NCI-H2081 treated with DMSO at 0.1 percent for 48 hours (cell line): ENCODE data around the gene COL1A2.

Source experiments
- DNase-seq: peaks from one replicate; lab custom pipeline; 2025; lab: John Stamatoyannopoulos, UW

COL1A2 gene

DNA sequence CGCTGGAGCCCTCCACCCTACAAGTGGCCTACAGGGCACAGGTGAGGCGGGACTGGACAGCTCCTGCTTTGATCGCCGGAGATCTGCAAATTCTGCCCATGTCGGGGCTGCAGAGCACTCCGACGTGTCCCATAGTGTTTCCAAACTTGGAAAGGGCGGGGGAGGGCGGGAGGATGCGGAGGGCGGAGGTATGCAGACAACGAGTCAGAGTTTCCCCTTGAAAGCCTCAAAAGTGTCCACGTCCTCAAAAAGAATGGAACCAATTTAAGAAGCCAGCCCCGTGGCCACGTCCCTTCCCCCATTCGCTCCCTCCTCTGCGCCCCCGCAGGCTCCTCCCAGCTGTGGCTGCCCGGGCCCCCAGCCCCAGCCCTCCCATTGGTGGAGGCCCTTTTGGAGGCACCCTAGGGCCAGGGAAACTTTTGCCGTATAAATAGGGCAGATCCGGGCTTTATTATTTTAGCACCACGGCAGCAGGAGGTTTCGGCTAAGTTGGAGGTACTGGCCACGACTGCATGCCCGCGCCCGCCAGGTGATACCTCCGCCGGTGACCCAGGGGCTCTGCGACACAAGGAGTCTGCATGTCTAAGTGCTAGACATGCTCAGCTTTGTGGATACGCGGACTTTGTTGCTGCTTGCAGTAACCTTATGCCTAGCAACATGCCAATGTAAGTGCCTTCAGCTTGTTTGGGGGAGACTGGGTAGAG, at the start of gene COL1A2:
Gene COL1A2, plus strand, starts transcription at position 459 of the 704 bp plus-strand sequence. Its CDS starts 137 bp downstream, at position 596.
- DNase-seq = no peak

DNA sequence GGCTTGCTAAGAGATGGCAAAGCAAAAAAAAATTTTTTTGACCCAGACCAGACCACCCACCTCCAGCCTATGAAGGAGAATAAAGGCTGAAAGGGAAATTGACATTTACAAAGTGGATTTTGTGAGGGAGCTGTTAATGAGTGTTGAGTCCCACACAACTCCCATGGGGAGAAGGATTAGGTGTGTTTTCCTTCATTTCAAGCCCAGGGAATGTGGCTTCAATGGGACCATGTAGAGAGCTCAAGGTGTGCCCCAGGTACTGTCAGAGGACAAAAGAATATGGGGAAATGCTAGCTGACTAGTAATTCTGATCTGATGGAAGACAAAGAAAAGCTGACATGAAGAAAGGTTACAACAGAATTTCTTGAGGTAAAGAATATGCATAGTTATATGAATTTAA, 48.8 kb upstream of the COL1A2 start:
- DNase-seq = no peak

DNA sequence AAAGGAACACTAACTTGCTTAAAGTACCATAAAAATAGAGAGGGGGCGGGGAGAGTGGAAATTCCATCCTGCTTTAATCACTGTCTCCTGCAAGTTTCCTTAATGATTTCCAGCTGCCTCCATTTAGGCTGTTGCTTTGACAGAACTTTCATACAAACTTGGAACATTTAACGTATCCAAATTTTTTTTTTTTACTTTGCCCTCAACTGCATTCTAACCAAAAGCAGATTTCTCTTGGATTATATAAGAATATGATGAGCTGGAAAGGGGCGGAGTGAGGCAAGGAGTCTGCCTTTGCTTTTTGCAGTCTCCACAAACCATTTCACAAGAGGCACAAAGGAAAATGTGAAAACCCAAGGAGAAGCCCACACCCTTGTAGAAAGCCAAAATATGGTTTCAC, 46.6 kb upstream of the COL1A2 start:
- DNase-seq = no peak

DNA sequence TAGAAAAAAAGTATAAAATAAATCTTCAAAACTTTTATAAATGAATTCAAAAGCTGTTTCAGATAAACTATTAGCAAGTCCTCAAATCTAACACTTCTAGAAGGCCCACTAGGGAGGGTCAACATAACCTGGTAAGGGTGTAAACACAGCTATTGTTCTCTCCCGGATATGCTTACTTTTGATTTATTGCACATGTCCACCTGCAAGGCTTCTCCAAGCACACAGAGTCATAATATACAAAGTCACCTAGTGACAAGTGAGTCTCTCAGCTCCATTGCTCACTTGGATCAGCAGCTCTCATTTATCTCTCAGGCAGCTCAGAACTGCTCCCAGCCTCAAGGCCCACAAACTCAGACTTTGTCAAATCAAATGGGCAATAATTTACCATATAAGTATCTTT, 44.0 kb upstream of the COL1A2 start:
- DNase-seq = peak; percentile 8

DNA sequence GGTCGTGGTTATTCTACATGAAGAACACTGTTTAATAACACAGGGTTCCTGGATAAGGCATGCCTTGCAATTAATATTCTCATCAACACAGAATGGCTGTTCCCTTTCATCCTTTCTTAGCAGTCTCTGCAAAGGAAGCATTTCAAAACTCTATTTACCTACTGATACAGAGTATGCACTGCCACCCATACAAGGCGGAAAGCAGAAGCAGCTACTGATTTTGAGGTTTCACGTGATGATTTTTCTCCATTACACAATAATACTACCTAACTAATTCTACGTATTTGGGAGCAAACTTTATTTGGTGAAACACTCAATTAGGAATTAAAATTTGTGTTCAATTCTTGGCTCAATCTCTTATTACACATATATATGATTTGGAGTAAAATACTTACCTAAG, 43.0 kb upstream of the COL1A2 start:
- no peak for DNase-seq

DNA sequence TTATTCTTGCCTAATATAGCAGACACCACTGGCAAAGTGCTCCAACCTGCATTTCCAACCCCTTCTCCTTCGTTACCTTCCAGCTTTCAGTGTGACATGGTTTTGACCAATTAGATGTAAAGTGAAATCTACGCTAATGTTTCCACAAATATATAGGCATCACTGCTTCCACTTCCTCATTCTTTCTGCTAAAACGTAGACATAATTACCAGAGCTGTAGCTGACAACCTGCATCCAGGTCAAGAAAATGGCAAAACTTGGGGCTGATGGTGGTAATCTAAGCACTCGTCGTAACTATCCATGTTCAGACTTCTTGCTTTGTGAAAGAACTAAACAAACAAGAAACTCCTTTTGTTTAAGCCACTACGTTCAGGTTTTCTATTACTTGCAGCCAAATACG, 41.8 kb upstream of the COL1A2 start:
- DNase-seq = no peak

GRCh38 chr7:94354953-94355352, 39.7 kb upstream of the COL1A2 start:
- no peak for DNase-seq

GRCh38 chr7:94355454-94355853, 39.2 kb upstream of the COL1A2 start:
- no peak for DNase-seq

GRCh38 chr7:94357076-94357475, 37.6 kb upstream of the COL1A2 start:
- no peak for DNase-seq

DNA sequence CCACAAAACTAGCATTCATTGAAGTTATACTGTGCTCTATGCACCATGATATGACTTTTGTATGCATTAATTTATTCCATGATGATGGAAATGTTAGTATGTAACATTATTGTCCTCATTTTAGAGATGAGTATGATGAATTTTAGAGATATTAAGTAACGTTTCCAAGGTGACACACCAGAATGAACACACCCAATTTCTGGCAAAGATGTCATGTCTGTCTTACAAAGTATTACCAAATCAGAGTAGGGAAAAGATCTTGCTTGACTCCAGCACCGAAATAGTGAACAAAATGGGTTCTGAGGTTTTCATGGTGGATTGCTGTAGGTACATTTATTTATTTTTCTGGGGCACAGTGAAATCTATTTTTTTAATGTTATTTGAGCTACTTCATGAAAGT, 33.8 kb upstream of the COL1A2 start:
- DNase-seq = no peak

- no peak for DNase-seq
Observed at GRCh38 chr7:94362276-94362675, 32.4 kb upstream of the COL1A2 start.

DNA sequence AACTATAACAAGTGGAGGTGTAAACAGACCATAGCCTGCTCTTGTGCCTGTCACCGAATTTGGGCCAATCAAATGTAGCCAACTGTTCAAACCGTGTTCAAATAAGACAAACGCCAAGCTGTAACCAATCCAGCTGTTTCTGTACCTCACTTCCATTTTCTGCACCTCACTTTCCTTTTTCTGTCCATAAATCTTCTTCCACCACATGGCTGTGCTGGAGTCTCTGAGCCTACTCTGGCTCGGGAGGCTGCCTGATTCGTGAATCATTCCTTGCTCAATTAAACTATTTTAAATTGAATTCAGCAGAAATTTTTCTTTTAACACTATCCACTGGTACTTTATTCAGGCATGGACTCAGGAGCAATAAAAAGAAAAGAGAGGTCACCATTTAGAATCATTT, 29.9 kb upstream of the COL1A2 start:
- no peak for DNase-seq

GRCh38 chr7:94366163-94366562, 28.5 kb upstream of the COL1A2 start:
- no peak for DNase-seq

GRCh38 chr7:94366832-94367231, 27.9 kb upstream of the COL1A2 start:
- DNase-seq = no peak

GRCh38 chr7:94367949-94368348, 26.7 kb upstream of the COL1A2 start:
- DNase-seq = no peak

GRCh38 chr7:94368371-94368791, 26.3 kb upstream of the COL1A2 start:
- no peak for DNase-seq

DNA sequence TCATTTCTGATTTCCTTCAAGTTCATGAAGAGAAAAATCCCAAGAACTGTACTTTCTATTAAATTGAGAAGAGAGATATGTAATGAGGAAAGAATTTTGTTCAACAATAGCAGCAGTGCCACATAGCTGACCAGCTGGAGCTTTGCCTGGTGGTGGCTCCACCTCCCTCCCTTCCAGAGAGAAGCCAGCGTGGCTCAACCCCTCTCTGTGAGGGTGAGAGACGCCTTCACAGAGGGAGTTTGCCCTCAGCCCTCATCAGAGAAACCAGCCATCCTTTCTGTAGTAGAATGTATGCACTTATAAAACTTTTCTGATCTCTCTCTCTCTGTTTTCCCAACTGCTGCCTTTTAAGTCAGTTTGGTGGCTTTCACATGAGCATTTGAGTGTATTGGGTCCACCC, 20.5 kb upstream of the COL1A2 start:
- no peak for DNase-seq

DNA sequence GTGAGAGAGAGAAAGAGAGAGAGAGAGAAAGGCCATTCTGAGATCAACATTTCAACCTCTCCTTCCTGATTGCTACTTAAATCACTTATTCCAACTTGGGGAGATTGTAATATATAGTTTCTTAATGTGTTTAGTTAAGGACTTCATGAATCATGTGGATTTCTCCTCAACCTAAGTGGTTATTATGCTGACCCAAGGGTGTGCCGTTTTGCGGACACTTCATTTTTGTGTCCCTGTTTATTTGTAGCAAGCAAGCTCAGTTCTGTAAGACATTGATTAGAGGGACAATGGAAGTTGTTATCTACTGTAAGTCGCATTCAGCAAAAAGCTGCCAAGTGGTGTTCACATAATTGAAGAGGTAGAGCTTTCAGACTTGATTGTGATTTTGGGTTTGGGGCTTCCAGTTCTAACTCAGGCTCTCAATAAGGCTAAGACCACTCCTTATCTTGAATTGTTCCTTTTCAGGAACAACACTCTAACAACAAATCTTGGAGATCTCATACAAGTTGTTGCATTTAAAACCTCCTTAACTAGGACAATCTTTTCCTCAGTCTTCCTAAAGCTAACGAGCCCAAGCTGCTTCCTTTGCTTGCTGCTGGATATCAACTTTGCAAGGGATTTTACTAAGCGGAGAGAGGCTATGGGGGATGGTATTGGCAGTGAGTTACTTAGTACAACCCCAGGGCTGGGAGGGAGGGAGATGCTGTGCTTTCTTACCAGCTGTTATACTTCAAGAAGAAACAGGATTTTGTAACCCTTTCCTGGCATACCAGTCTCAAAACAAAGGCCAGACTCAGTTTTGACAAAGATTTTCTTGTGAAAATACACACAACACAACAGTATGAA, 19.8 kb upstream of the COL1A2 start:
- no peak for DNase-seq

- DNase-seq = no peak
Observed at GRCh38 chr7:94375691-94376090, 19.0 kb upstream of the COL1A2 start.

- no peak for DNase-seq
Observed at GRCh38 chr7:94376281-94376680, 18.4 kb upstream of the COL1A2 start.

- DNase-seq = no peak
Observed at GRCh38 chr7:94378356-94378755, 16.3 kb upstream of the COL1A2 start.

- DNase-seq = no peak
Observed at GRCh38 chr7:94380264-94380663, 14.4 kb upstream of the COL1A2 start.

GRCh38 chr7:94382132-94382531, 12.6 kb upstream of the COL1A2 start:
- DNase-seq = no peak

GRCh38 chr7:94382746-94383145, 11.9 kb upstream of the COL1A2 start:
- no peak for DNase-seq
